HG03039 (cell line): ENCODE data around the gene STAU1.
"Not testable (repeated sequence)": the region's sequence is repeated elsewhere in the genome, so short reads cannot be mapped to it uniquely, and the experiment has no call there.

ENCODE experiments used
- ATAC-seq: cut with Tn5 transposase; IDR thresholded peaks from one replicate; pipeline ENCODE4 v1.9.1; 2021; ENCODE audit warnings: mild to moderate bottlenecking, moderate library complexity; ENCODE audit not compliant: unreplicated experiment

STAU1 gene

GRCh38 chr20:49187851-49188641 is at the start of gene STAU1:
STAU1 (minus strand) TSS chr20:49188334; CDS start chr20:49166201, 22,133 bp downstream.
- ATAC-seq, result peak; percentile 88

DNA sequence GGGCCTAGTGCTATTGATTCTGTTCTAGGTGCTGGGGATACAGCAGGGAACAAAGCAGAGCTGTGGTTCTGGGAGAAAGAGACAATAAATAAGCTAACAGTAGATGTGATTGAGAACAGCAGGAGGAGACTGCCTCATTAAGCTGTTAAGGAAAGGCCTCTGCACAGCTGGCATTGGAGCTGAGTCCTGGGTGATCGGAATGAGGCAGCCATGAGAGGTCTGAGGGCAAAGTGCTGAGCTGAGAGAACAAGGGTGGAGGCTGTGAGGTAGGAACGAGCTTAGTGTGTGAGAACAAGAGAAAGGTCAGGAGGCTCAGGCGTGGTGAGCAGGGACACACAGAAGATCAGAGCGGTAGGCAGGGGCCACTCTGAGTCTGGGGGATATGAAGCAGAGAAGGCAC is 49.4 kb upstream of the STAU1 start:
- ATAC-seq, result no peak

- no peak for ATAC-seq
Measured at GRCh38 chr20:49236301-49236700, 48.2 kb upstream of the STAU1 start.

DNA sequence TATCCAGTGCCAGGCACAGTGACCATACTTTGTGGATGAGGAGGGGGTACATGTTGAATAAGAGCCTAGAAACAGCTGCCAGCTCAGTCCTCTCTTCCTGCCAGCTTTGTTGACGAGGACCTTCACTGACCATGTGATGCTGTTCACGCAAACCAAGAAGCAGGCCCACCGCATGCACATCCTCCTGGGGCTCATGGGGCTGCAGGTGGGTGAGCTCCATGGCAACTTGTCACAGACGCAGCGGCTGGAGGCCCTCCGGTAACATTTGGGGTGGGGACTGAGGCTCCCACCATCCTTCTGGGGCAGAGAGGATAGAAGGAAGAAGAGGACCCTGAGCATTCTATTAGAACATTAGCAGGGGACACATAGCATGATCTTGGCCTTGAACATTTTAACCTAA is 46.7 kb upstream of the STAU1 start:
- ATAC-seq, result no peak

- no peak for ATAC-seq
Measured at GRCh38 chr20:49233226-49233625, 45.1 kb upstream of the STAU1 start.

DNA sequence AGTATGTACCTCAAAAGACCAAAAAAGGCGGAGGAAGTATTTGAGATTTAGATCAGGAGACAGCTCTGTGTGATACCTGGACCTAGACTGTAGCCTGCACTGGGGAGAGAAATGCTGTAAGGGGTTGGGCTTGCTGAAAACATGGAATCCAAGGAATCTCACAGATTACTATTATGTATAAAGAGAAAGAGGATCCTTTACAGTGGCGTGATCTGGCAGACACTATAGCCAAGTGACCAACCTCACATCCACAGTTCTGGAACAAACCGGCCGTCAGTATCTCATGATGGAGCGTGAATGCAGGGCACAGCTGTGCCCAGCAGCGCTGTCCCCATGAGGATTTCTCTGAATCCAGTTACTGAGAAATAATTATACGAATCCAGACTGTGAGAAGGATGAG is 43.3 kb upstream of the STAU1 start:
- ATAC-seq, result no peak

DNA sequence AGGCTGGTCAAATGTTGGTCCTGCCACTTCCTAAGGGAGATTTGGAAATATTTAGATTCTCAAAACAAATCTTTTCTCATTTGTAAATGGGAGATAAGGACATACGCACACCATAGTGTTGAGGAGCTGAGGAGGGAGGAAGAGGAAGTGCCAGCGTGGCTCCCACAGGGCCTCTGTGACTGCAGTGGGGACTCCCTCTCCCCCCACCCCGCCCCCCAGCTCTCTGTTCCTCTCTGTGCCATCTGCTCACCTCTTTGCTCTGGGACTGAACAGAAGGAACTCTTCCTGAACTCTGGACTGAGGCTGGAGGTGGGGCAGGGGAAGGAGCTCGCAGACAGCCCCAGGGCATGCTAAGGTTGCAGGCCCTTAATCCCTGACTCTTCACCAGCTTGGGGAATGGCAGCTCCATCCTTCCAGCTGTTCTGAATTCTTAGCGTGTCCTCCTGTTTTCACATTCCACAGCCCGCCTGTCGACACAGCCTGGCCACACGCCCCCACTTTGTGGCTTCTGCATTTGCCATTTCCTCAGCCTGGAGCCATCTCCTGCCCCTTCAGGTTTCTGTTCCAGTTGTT is 42.5 kb upstream of the STAU1 start:
- ATAC-seq, result no peak

DNA sequence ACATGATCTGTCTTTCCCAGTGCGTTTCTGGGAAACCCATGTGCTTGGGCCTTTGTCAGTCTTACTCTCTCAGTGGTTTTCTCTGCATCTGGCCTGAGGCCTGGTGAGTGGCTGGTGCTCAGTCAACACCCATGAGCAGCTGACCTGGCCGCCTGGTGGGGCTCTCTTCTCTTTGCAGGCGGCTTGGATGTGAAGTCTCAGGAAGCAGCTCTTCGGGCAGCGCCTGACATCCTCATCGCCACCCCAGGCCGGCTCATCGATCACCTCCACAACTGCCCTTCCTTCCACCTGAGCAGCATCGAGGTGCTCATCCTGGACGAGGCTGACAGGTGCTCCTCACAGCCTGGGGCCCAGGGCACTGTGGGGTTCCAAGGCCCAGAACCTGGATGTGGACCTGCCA is 41.9 kb upstream of the STAU1 start:
- ATAC-seq, result no peak

DNA sequence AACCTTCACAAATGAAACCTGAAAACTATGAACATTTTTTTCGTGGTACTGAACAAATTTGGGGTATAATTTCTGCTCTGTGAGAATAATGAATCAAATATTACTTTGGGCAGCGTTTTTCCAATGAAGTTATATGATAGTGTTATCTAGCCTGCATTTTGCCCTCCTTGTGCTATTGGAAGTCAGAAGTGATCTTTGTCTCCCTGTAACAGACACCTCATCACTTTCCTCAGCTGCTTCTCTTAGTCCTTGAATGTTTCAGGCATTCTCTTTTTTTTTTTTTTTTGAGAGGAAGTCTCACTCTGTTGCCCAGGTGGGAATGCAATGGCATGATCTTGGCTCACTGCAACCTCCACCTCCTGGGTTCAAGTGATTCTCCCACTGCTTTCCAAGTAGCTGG is 41.2 kb upstream of the STAU1 start:
- ATAC-seq, result no peak

- ATAC-seq, result no peak
Measured at GRCh38 chr20:49228676-49229075, 40.5 kb upstream of the STAU1 start.

DNA sequence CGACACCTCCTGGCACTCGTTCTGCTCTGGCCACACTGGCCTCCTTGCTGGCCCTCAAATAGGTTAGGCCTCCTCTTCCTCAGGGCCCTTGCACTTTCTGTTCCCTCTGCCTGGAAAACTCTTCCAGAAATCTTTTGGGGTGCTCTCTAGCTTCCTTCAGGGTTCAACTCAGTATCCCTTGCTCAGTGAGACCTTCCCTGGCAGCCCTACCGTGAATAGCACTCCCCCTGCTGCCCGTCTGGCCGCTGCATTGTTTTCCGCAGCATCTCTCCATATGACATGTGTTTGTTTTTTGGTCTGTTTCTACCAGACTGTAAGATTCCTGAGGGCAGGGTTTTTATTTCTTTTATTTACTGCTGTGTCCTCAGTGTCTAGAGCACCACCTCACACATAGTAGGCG is 37.8 kb upstream of the STAU1 start:
- no peak for ATAC-seq

DNA sequence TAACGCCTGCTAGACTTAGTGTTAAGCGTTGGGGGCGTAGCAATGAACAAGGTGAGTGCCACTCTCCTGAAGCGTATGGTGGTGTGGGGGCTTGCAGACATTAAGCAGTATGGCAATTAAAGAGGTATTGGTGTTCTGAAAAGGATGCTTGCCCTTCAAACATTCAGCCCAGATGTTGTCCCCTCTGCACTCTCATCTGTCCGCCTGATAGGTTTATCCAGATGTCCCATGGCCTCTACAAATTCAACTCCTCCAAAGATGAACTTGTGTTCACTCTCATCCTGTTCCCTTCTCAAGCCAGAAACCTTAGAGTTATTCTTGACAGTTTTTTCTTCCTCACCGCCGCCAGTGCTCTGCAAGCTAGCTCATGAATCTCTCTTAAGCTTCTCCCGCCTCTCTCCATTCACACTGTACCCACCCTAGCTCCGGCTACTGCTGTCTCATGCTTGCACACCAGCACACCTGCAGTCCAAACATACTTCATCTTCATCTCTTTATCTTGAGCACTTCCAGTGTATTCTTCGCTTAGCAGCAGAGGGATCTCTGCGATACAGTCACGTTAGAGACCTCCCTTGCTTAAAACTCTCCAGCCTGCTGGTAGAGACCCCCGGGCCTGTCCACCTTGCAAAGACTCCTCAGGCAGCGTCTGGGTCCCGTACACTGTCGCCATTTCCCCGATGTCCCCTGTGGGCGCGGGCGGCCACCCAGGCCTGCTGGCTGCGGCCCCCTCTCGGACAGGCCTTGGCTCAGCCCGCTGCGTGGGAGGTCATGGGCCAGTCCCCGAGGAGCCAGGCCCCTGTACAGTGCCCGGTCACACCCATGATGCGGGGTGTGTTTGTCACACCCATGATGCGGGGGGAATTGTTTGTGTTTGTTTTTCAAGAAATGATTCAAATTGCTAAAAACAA is 32.0 kb upstream of the STAU1 start:
- no peak for ATAC-seq

DNA sequence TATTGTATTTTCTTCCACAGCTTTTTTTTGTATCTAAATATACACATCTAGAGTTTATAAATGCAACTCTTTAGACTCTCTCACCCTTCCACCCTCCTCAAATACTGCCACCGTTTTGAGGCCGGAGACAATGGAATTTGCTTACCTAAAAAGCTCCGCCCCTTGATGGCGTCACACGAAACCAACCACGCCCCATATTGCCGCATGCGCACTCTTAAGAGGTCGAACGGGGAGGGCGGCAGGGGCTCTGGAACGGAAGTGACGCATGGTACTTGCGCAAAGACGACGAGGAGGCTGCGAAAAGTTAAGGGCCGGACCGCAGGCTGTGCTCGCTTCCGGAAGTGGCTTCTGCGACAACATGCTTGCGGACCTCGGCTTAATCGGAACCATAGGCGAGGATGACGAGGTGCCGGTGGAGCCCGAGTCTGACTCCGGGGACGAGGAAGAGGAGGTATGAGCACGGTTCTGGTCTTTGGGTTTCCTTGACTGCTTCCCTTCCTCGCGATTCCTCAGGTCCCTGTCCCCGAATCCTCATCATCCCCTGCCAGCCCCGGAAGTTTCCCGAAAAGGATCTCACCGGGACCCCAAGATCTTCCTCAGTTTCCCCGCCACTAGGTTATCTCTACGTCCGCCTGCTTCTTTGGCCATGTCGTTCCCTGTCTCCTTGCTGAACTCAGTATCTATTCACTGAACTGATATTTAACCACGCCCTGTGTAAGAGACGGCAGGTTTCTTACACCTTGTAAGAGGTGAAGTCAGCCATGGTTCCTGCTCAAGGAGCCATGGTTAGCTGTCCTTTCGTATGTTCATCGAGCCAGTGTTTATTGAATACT is 31.2 kb upstream of the STAU1 start, which contains the start of gene DDX27:
Gene DDX27, plus strand, starts transcription at position 326 of the 833 bp plus-strand sequence. Its CDS starts 33 bp downstream, at position 359.
- peak; percentile 87 for ATAC-seq

- not testable (repeated sequence) for ATAC-seq
Measured at GRCh38 chr20:49218739-49219090, 30.6 kb upstream of the STAU1 start.

- ATAC-seq, result no peak
Measured at GRCh38 chr20:49216991-49217578, 29.0 kb upstream of the STAU1 start.

GRCh38 chr20:49215232-49215631 is 27.1 kb upstream of the STAU1 start:
- no peak for ATAC-seq

DNA sequence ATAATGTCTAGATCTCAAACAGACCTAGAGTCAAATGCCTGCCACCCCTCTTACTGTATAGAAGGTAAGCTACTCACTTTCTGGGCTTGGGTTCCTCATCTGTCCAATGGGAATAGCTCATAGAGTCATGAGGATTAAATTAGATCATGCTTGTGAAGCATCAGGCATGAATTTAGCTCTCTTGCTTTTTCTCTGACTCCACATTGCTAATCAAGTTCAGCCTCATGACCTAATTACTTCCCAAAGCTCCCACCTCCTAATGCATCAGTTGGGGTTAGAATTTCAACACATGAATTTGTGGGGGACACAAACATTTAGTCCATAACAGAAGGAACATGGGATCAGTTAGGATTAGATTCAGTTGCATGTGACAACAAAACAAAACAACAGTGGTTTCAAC is 26.4 kb upstream of the STAU1 start:
- ATAC-seq, result no peak

DNA sequence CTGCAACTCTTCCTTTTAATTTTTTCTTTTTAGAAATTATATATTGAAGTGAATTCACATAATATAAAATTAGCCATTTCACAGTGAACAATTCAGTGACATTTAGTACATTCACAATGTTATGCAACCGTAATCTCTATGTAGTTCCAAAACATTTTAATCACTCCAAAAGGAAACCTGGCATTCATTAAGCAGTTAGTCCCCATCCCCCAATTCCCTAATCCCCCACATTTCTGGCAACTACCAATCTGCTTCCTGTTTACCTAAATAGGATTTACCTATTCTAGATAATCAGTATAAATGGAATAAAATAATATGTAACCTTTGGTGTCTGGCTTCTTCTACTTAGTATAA is 22.6 kb upstream of the STAU1 start:
- no peak for ATAC-seq

DNA sequence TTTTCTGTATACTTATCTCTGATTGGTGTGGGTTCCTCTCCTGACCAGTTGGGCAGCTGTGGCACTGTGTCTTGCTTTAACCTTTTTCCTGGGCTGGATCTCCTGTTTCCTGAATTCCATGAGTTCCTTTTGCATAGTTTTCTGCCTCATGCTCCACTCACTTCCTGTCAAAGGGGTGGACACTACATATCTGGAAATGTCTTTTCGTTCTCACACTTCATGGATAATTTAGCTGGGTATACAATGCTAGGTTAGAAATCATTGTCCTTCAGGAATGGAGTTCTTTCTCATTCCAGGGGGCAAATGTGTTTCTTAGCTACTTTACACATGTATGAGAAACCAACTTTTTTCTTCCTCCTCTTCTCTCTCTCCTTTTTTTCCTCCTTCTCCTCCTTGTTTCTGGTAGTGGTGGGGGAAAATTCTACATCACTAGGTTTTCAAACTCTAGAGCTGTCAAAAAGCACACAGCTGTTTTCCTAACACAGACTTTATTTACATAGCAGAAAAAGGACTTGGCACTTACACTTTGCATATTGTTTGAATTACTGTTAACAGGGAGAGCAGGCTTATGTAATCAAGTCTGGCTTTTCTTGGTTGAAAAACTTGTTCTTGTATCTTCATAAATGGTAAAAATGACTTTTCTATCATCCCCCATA is 22.1 kb upstream of the STAU1 start:
- ATAC-seq, result no peak

DNA sequence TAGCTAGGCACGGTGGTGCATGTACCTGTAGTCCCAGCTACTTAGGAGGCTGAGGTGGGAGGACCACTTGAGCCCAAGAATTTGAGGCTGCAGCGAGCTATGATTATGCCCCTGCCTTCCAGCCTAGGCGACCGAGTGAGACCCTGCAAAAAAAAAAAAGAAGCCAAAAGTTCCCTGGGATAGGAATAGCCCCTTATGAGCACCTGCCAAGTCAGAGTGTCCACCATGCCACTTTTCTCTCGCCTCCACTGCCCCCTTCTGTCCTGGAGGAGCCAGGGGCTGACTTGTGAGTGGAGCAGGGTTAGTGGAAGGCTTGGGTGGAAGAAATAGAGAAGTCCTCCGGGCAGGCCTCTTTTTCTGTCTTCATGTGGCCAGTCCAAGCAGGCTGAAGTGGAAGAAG is 18.9 kb upstream of the STAU1 start:
- no peak for ATAC-seq
